Measurements from ENCODE around the gene NINJ1. TPM values are rescaled to one million over a fixed set of nuclear protein-coding genes. Genes with fewer than 3 reads are reported as not detected.
A peak's percentile ranks its signal among the peaks of the same experiment; 100 is the strongest.
"Not testable (repeated sequence)": the region's sequence is repeated elsewhere in the genome, so short reads cannot be mapped to it uniquely, and the experiment has no call there.

Gene NINJ1
- total RNA-seq, 1 experiment from 2014 or later = 87.3 TPM

GRCh38 chr9:93119703-93119952 lies 14.4 kb downstream of the NINJ1 start:
- DNase-seq (ENCODE audit: low spot score) = no peak

- DNase-seq (ENCODE audit: low spot score) = no peak
Observed at GRCh38 chr9:93118863-93119702, 15.0 kb downstream of the NINJ1 start.

GRCh38 chr9:93117924-93118862 lies 15.9 kb downstream of the NINJ1 start:
- DNase-seq (ENCODE audit: low spot score) = no peak

DNA sequence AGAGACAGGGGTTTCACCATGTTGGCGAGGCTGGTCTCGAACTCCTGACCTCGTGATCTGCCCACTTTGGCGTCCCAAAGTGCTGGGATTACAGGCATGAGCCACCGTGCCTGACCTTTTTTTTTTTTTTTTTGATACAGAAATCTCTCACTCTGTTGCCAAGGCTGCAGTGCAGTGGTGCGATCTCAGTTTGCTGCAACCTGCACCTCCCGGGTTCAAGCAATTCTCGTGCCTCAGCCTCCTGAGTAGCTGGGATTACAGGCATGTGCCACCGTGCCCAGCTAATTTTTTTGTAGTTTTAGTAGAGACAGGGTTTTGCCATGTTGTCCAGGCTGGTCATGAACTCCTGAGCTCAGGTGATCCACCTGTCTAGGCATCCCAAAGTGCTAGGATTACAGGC lies 16.5 kb downstream of the NINJ1 start:
- DNase-seq (ENCODE audit: low spot score) = not testable (repeated sequence)

GRCh38 chr9:93116072-93116961 lies 17.7 kb downstream of the NINJ1 start:
- peak; percentile 35 for DNase-seq (ENCODE audit: low spot score)

- DNase-seq (ENCODE audit: low spot score) = no peak
Observed at GRCh38 chr9:93115486-93116071, 18.5 kb downstream of the NINJ1 start.

- DNase-seq (ENCODE audit: low spot score) = no peak
Observed at GRCh38 chr9:93114984-93115335, 19.1 kb downstream of the NINJ1 start.

DNA sequence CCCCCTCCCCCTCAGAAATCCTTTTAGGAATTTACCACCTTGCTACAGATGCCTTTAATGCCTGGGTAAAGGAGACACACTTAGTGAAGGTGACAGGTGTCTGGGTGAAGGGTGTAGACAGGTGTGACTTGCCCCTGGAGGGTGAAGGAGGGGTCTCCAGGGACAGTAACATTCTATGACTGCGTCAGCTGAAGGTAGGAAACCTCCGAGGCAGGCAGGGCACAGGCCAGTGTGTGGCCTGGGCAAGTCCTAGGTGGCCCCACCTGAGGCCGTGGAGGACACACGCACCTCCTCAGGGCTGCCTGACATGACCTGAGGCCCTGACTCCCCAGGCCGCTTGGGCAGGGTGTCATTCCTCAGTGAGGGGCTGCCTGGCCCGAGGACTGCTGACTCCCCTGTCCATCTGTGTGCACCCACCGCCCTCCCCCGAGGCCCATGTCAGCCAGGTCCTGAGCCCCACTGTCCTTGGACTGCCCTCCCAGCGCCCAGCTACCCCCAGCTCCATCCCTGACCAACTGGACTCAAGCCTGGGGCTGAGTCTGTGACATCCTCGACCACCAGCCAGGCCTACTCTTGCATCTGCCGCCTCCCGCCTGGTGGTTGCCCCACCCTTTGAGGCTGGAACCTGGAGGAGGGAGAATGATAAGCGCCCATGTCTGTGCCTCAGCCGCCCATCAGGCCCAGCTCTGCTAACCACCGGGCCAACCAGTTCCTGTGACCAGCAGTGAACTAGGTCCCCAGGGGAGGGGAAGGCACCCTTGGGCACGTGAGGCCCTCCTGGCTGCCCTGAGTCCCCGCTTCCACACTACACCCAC lies 19.7 kb downstream of the NINJ1 start:
- no peak for DNase-seq (ENCODE audit: low spot score)

- DNase-seq (ENCODE audit: low spot score) = no peak
Observed at GRCh38 chr9:93112864-93113389, 21.1 kb downstream of the NINJ1 start.

GRCh38 chr9:93112116-93112863 lies 21.8 kb downstream of the NINJ1 start:
- no peak for DNase-seq (ENCODE audit: low spot score)

DNA sequence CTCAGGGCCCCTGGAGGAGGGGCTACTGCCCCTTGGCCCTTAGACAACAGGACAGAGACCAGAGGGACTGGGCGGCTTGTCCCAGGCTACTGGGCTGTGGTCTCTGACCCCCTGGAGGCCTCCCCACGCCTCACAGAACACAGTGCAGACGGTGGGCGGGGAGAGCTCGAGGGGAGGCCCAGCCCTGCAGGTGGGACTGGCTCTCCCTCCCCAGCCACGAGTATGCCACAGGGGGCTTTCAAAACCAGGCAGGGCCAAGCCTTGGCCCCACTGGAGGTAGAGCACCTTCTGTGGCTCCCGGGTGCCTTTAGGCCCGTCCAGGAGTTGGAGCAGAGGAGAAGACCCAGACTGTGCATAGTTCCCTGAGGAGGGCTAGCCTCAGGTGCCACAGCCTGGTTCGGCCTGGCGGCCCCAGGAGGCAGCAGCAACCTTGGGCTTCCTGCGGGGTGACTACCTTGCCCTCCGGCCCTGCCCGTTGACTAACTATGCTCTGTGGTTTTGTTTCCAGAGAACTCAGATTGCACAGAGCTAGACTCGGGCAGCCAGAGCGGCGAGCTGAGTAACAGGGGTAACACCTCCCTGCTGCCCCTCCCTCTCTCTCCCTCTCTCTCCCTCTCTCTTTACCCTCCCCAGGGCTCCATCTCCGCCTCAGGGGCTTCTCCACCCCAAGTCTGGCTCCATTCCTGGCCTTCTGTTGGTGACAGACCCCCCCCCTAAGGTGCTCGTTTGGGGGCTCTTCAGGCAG lies 22.5 kb downstream of the NINJ1 start:
- peak; percentile 77 for DNase-seq (ENCODE audit: low spot score)

DNA sequence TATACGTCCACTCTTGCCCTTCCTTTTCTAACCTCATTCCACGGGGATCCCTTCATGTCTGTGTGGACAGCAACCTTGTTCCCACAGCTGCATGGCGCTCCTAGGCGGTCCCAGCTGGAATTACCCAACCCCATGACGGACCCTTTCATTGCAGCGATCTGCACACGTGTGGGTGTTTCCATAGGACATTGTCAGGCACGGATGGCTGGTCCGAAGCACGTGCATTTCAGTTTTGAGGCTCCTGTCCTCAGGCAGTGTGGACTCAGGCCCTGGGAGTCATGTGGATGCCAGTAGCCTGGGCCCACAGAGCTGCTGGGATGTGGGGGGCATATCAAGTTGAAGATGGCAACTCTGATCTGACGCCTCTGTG lies 23.1 kb downstream of the NINJ1 start:
- DNase-seq (ENCODE audit: low spot score) = no peak

- DNase-seq (ENCODE audit: low spot score) = no peak
Observed at GRCh38 chr9:93110311-93110855, 23.7 kb downstream of the NINJ1 start.

GRCh38 chr9:93108291-93109041 lies 25.6 kb downstream of the NINJ1 start:
- no peak for DNase-seq (ENCODE audit: low spot score)

GRCh38 chr9:93107825-93108161 lies 26.3 kb downstream of the NINJ1 start:
- DNase-seq (ENCODE audit: low spot score) = no peak

DNA sequence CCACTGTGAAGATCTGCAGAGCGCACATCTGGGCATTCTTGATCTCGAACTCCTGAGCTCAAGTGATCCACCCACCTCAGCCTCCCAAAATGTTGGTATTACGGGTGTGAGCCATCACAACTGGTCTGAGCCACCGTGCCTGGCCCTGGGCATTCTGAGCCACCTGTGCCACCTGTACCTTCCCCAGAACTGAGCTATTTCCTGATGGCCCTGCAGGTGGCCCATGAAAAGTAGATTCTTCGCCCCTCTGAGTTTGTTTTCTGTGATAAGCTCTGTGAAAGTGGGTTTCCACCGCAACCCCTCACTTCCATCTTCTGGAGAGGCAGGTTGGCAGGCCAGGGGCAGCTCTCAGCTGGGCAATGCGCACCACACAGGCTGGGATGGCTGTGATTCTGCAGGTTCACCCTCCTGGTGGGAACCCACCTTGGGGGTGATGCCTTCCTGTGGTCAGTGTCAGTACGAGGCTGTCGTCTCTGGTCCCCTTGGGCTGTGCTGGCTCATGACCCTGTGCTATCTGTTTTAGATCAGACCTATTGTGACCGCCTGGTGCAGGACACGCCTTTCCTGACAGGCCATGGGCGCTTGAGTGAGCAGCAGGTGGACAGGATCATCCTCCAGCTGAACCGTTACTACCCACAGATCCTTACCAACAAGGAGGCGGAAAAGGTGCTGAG lies 26.8 kb downstream of the NINJ1 start:
- DNase-seq (ENCODE audit: low spot score) = no peak

GRCh38 chr9:93105620-93106019 lies 28.4 kb downstream of the NINJ1 start:
- DNase-seq (ENCODE audit: low spot score) = no peak

GRCh38 chr9:93101086-93101485 lies 33.0 kb downstream of the NINJ1 start:
- DNase-seq (ENCODE audit: low spot score) = not testable (repeated sequence)

Measured in H4 (cell line).